PC-9 (cell line): ENCODE measurements around the gene WDR7.

ENCODE experiments used
- EZH2 ChIP-seq: fragments of 200-600 bp; sonication (generic); IDR thresholded peaks from 2 replicates; pipeline ENCODE4 v1.8.0; 2017; ENCODE audit warnings: antibody characterized with exemption, low read depth
- TF ChIP-seq, protein P1 (sequence below): fragments of 200-600 bp; sonication (generic); conservative IDR thresholded peaks from 2 replicates; pipeline ENCODE4 v1.6.1; 2017; ENCODE audit warnings: mixed run types, antibody characterized with exemption, mild to moderate bottlenecking, moderate library complexity

DNA sequence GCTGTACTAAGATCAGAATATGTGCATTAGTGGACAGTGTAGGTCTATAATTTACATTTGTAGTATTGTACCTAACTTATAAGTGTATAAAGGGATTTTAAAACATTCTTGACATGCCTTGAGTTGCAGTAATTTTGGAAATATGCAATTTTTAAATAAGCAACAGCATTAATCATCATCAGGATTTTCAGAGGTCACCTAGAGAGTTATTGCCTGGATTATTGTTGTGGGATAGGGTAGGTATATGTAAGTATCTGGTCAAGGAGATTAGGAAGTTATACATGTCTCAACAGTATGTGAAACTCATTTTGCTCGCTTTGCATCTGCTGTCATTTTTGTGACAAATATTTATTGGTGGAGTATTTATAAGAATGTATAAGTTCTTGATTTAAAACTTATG lies 184.2 kb downstream of the WDR7 start:
- no peak for TF ChIP-seq EZH2
- TF ChIP-seq, protein P1, sequence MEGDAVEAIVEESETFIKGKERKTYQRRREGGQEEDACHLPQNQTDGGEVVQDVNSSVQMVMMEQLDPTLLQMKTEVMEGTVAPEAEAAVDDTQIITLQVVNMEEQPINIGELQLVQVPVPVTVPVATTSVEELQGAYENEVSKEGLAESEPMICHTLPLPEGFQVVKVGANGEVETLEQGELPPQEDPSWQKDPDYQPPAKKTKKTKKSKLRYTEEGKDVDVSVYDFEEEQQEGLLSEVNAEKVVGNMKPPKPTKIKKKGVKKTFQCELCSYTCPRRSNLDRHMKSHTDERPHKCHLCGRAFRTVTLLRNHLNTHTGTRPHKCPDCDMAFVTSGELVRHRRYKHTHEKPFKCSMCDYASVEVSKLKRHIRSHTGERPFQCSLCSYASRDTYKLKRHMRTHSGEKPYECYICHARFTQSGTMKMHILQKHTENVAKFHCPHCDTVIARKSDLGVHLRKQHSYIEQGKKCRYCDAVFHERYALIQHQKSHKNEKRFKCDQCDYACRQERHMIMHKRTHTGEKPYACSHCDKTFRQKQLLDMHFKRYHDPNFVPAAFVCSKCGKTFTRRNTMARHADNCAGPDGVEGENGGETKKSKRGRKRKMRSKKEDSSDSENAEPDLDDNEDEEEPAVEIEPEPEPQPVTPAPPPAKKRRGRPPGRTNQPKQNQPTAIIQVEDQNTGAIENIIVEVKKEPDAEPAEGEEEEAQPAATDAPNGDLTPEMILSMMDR: no peak
